ENCODE data around the gene CCNQ. TPM values are rescaled to one million over a fixed set of nuclear protein-coding genes. Genes with fewer than 3 reads are reported as not detected.

CCNQ gene
- polyA plus RNA-seq, 3 donors: 19.3 to 26.9 (median 22.3) TPM

DNA sequence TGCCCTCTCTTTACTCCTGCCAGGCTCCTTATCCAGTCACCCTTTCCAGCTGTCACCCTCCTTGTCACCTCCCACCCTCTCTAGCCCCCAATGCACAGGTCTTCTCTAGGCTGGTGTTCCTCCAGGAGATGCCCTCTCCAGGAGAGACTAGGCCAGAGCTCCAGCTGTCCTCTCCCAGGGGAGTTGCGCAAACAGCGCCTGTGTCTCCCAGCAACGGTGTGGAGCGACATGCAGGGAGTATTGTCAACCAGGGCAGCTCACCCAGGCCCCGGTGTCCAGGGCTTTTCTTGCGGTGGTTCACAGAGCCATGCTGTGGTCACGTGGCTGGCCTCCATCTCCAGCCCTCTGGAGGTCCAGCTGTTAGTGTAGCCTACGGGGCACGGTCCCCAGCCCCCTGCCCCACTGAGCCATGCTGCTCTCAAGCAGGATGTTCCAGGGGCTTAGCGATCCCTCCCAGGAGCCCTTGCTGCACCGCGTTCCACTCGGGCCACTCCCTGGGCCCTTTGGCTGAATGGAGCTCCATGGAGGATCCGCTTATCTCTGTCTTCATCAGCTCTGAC is 34.8 kb downstream of the CCNQ start:
- no peak overlapping the region for H3K27ac ChIP-seq (ENCODE audit: low read depth, low read length)
- WGBS, 3 donors: 54 to 85% (median 72%) methylated on average over 9 to 14 of the region's 14 CpGs

DNA sequence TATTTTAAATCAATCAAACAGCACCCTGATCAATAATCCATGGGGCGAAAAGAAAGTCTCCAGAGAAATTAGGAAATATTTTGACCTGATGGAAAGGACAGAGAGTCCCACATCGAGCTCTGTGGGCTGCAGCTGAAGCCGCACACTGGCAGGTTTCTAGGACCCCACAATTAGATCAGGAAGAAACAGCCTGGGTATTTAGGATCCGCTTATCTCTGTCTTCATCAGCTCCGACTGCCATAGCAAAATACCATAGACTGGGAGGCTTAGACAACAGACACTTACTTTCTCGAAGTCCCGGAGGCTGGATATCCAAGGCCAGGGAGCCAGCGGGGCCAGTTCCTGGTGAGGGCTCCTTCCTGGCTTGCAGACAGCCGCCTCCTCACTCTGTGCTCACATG is 36.4 kb downstream of the CCNQ start:
- WGBS, 3 donors: 89 to 97% (median 95%) methylated on average over 8 to 9 of the region's 9 CpGs
- H3K27ac ChIP-seq (ENCODE audit: low read depth, low read length): no peak overlapping the region

DNA sequence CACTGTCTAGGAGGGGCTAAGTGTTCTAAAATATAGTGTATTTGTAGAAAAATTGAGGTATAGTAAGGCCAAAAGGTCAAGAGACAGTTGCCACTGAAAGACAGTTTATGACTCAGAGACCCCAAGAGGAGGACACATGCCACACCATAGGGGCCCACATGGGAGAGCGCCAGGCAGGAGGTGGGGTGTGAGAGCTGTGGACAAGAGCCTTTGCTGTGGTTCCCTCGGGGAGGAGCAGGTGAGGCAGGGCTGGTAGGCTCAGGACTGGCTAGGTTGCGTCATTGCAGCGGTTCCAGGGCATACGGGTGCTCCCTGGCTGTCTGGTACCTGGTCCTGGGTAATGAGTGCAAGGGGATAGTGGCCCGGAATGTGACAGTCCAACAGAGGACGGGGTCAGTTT is 37.6 kb downstream of the CCNQ start:
- WGBS, 3 donors: 78 to 82% (median 80%) methylated on average over 4 to 7 of the region's 7 CpGs

DNA sequence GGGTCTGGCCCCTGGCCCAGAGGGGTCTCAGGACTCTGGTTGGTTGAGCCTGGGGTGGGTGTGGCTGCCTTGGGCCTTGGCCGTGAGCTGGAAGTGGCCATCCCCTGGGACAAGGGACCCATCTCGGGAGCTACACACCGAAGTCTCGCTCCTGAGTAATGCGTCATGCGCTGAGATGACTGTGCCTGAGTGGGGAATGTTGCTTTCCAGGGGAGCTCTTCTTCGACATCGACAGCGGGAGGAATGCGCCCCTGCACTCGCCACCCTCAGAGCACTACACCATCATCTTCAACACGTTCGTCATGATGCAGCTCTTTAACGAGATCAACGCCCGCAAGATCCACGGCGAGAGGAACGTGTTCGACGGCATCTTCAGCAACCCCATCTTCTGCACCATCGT is 38.5 kb downstream of the CCNQ start:
- 86 to 91% (median 88%) methylated on average over 16 to 22 of the region's 22 CpGs for WGBS, 3 donors

More for the DNA sequence above, 37.6 kb downstream of the CCNQ start:
- no peak overlapping the region for H3K27ac ChIP-seq (ENCODE audit: low read depth, low read length)

DNA sequence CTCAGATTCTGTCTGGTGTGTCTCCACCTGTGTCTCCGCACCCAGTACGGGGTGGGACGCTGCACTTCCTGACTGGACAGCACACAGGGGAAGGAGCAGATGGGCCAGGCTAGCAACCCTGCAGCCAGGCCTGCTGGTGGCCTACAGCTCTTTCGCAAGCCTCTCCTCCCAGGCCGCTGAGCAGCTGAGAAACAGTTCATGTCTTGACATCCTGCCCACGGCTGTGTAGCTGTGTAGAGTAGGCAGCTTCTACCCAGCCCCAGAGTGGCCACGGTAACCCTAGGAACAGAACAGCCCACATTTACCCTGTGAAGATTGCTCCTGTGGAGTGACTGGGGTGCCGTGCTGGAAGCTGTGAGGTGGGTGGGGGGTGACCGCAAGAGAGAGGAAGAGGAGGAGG is 38.9 kb downstream of the CCNQ start:
- 44 to 69% (median 51%) methylated on average over 7 to 9 of the region's 9 CpGs for WGBS, 3 donors
- no peak overlapping the region for H3K27ac ChIP-seq (ENCODE audit: low read depth, low read length)

More for the DNA sequence above, 38.5 kb downstream of the CCNQ start:
- H3K27ac ChIP-seq (ENCODE audit: low read depth, low read length): no peak overlapping the region

DNA sequence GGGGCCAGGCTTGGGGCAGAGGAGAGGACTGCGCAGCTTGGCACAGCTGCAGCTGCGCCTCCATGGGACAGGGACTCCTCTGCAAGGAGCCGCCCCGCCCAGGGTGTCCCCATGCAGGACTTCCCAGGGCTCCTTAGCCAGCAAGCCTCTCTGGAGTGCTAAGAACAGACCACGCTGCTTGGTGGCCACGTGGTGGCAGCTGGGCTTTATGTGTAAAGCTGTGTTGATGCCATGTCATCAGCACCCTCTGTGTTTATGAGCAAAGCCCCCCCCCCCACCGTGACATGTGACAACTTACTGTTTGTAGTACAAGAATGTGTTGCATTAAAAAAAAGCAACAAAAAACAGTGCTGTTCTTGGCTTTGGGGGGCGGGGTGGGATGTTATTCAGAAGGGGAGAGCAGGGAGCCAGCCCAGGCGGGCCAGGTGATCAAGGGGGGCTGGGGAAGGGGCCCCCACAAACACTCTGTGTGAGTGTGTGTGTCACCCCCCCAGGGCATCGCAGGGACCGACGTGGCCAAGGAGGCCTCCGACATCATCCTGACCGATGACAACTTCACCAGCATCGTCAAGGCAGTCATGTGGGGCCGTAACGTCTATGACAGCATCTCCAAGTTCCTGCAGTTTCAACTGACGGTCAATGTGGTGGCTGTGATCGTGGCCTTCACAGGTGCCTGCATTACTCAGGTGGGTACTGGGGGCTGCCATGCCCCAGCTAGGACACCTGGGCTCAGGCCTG is 41.2 kb downstream of the CCNQ start:
- 83 to 87% (median 86%) methylated on average over 15 to 19 of the region's 19 CpGs for WGBS, 3 donors

DNA sequence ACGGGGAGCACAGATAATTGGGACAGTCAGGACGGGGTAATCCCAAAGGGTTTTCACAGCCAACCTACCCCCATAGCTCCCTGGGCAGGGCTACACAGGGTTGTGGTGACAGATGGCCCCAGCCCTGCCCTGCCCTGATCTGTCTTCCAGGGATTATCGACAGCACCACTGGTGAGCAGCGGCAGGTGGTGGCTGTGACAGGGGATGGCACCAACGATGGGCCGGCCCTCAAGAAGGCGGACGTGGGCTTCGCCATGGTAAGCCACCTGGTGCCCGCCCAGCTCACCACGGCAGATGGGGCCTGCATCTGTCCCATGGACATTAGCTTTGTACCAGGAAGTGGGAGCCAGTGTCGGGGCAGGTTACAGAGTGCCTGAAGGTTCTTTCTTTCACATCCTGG is 42.2 kb downstream of the CCNQ start:
- WGBS, 3 donors: 85 to 90% (median 89%) methylated on average over 9 to 12 of the region's 12 CpGs

More for the DNA sequence above, 41.2 kb downstream of the CCNQ start:
- H3K27ac ChIP-seq (ENCODE audit: low read depth, low read length): no peak overlapping the region

DNA sequence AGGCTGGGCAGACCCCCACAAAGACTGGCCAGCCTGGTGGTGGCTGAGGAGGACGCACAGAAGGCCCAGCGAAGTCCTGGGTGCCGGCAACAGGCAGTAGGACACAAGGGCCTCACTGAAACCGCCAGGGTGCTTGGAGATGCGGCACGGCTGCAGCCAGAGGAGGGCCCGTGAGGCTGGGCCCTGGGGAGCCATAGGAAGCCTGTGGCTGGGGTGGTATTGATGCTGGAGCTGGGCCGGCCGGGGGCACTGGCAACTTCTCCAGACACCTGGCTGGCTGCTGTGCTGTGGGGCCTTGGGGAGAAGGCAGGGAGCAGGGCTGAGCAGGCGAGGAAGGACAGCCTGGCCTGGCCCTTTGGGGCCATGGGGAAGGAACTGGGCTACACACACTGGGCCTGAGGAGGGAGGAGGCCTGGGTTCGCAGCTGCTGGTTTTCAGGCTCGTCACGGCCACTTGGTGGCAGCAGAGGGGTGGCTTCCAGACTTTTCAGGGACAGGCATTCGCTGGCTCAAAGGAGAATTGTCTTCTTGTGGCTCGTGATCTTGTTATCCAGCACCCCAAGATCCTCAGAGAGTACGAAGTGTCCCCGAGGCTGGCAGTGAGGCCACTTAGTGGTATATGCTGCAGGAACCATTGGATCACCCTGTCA is 44.3 kb downstream of the CCNQ start:
- no peak overlapping the region for H3K27ac ChIP-seq (ENCODE audit: low read depth, low read length)
- WGBS, 3 donors: 41 to 48% (median 46%) methylated on average over 11 to 17 of the region's 17 CpGs

More for the DNA sequence above, 42.2 kb downstream of the CCNQ start:
- no peak overlapping the region for H3K27ac ChIP-seq (ENCODE audit: low read depth, low read length)

DNA sequence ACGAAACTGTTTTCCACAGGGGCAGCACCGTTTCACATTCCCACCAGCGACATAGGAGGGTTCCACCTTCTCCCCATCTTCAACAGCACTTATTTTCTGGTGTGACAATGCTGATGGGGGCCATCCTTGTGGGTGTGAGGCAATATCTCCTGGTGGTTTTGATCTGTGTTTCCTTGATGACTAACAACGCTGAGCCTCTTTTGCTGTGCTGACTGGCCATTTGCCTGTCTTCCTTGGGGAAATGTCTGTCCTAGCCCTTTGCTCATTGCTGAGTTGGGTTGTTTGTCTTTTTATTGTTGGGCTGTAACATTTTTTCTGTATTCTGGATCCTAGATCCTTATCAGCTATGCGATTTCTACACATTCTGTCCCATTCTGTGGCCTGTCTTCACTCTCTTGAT is 47.8 kb downstream of the CCNQ start:
- 72 to 89% (median 77%) methylated on average over 5 of the region's 5 CpGs for WGBS, 3 donors
- no peak overlapping the region for H3K27ac ChIP-seq (ENCODE audit: low read depth, low read length)

DNA sequence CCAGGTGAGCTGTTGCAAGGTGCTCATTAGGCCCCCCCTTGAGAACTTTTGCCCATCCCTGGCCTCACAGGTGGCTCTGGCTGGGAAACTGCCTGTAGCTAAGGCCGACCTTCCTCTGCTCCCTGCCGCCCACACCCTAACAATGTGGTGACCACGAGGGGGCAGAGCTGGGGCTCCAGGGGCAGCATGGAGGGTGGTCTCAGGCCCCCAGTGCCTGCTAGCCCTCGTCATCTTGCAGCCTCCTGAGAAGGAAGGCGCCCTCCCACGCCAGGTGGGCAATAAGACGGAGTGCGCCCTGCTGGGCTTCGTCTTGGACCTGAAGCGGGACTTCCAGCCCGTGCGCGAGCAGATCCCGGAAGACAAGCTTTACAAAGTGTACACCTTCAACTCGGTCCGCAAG is 49.1 kb downstream of the CCNQ start:
- no peak overlapping the region for H3K27ac ChIP-seq (ENCODE audit: low read depth, low read length)
- WGBS, 3 donors: 80 to 87% (median 85%) methylated on average over 16 of the region's 16 CpGs

DNA sequence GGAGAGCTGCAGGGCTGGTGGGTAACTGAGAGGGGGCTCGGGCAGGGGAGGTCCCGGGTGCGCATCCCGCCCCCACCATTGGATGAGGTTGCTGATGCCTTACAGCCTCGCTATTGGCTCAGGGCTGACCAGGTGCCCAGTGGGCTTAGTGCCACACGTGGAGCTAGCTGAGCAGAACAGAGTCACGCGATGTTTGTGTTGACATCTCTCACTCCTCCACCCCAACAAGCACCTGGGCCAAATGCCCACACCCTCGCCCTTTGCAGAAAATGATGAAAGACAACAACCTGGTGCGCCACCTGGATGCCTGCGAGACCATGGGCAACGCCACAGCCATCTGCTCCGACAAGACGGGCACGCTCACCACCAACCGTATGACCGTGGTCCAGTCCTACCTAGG is 49.7 kb downstream of the CCNQ start:
- WGBS, 3 donors: 89 to 92% (median 91%) methylated on average over 9 to 17 of the region's 17 CpGs
- no peak overlapping the region for H3K27ac ChIP-seq (ENCODE audit: low read depth, low read length)

DNA sequence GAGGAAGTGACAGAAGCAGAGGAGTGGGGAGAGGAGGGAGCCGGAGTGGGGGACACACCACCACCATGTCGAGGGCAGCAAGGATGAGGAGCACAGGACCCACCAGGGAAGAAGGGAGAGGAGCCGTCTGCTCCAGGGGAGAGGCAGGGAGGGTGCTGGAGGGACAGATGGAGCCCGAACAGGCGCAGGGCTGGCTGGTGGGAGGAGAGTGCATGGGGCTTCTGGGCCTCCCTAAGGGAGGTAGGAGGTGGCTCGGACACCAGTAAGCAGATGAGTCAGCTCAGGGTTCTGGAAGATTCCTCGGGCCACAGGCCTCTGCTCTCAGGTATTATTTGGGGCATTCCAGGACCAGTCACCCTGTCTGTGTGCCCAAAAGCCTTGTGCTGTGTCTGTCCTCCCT is 51.7 kb downstream of the CCNQ start:
- 55 to 68% (median 64%) methylated on average over 6 to 7 of the region's 7 CpGs for WGBS, 3 donors
- H3K27ac ChIP-seq (ENCODE audit: low read depth, low read length): no peak overlapping the region

DNA sequence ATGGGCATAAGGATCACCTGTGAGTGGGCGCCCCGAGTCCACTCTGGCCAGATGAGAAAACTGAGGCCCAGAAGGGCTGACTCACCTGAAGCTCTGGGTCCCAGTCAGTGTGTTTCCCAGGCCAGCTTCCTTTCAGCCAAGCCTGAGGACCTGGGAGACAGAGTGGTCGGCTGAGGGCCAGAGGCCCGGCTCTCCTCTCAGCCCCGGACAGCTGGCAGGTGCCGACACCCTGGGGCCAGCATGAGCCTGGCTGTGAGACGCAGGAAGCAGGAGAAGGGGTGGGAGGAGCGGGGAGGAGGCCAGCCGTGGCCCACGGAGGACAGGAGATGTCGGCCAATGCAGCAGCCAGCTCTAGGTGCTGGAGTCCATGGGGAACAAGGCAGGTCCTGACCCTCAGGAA is 52.6 kb downstream of the CCNQ start:
- WGBS, 3 donors: 76 to 86% (median 81%) methylated on average over 9 to 11 of the region's 11 CpGs
- H3K27ac ChIP-seq (ENCODE audit: low read depth, low read length): no peak overlapping the region

DNA sequence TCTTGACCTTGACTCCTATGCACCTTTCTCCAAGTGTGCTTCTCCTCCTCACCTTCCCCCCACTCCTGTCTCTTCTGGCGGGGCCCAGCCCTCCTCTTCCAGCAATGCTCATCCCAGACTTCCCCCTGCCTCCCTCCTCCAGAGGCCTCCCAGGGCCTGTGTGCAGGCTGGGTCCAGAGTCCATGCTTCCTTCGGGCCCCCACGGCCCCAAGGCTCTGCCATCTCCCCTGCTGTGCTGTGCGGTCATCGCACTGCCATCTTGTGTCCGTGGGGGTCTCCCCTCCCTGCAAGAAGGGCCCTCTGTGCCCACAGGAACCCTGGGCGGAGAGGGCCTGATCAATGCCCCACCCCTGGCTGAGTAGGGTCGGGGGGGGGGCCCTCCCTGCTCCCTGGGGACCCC is 54.2 kb downstream of the CCNQ start:
- 64 to 92% (median 74%) methylated on average over 6 to 8 of the region's 8 CpGs for WGBS, 3 donors
- no peak overlapping the region for H3K27ac ChIP-seq (ENCODE audit: low read depth, low read length)

DNA sequence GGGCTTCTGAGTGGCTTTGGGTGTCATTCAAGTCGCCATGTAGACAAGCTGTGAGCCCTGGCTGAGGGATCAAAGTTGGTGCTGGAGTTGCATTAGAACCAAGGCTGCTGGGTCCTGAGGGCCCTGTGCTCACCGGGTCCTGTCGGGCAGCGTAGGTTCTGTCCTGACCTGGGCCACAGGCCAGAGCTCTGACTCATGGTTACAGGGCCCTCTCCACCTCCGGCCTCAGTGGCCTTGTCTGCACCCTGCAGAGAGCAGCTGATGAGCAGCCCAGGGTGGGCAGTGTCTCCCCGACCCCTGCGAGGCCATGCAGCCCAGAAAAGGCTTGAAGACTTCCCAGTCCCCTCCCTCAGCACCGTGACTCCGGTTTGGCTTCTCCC is 59.0 kb downstream of the CCNQ start:
- H3K27ac ChIP-seq (ENCODE audit: low read depth, low read length): no peak overlapping the region
- WGBS, 3 donors: 61 to 74% (median 73%) methylated on average over 5 to 9 of the region's 9 CpGs

DNA sequence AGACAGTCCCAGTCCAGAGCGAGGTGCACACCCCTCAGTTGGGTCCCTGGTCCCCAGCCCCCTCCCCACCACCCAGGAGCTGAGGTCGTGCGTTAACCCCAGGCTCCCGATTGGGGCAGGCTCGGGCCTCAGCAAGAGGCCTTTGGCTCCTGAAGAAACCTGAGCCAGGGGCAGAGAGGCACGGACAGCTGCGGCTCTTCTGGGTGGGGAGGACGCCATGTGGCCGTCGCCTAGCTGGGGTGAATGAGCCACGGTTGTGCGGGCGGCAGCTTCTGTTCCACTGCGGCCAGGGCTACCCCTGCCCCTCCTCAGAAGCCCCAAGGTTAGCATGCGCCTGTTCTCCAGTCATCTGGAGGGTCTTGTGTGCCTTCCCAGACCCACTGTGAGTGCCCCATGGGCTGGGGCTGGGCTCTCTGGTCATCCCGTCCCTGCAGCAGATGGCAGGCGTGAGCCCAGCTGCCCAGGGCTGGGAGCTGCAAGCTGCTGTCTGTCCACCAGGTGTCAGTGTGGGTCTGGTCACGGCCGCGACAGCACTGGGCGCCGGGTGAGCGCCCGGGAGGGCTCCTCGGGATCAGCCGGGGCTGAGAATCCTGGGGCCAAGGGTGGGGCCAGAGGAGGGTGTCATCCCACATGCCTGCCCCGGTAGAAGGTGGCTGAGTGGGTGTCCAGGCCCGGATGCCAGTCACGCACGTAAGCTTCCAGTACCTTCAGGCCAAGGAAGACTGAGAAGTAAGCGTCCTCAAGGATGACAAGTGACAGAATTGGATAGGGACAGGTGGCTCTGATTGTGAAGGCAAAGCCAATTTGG is 59.6 kb downstream of the CCNQ start:
- H3K27ac ChIP-seq (ENCODE audit: low read depth, low read length): no peak overlapping the region
- WGBS, 3 donors: 40 to 45% (median 44%) methylated on average over 26 to 31 of the region's 31 CpGs

DNA sequence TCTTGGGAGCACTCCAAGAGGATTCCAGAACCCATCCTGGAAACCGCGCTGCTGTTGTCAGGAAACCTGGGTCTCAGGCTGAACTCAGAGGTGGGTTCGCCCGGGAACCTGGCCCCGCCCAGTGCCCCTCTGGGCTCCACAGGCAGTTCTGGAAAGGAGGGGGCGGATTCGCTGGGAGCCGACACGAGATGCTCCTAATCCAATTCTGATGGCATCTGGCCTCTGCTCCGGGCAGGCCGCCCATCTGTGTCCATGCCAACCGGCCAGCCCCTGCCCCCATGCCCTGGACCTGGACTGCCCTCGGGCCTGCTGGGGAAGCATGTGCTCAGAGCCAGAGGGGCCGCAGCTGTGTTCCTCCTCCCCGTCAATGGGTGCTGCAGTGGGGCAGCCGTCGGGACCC is 60.5 kb downstream of the CCNQ start:
- H3K27ac ChIP-seq (ENCODE audit: low read depth, low read length): no peak overlapping the region
- 44 to 80% (median 64%) methylated on average over 9 to 17 of the region's 17 CpGs for WGBS, 3 donors

Measured in adipose tissue (tissue), 3 donors.